ENCODE data around the gene CEACAM7.

The CEACAM7 gene

DNA sequence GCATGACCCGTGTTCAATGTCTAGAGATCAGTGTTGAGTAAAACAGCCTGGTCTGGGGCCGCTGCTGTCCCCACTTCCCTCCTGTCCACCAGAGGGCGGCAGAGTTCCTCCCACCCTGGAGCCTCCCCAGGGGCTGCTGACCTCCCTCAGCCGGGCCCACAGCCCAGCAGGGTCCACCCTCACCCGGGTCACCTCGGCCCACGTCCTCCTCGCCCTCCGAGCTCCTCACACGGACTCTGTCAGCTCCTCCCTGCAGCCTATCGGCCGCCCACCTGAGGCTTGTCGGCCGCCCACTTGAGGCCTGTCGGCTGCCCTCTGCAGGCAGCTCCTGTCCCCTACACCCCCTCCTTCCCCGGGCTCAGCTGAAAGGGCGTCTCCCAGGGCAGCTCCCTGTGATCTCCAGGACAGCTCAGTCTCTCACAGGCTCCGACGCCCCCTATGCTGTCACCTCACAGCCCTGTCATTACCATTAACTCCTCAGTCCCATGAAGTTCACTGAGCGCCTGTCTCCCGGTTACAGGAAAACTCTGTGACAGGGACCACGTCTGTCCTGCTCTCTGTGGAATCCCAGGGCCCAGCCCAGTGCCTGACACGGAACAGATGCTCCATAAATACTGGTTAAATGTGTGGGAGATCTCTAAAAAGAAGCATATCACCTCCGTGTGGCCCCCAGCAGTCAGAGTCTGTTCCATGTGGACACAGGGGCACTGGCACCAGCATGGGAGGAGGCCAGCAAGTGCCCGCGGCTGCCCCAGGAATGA, 18.9 kb upstream of the CEACAM7 start:
- TF ChIP-seq, protein P1, sequence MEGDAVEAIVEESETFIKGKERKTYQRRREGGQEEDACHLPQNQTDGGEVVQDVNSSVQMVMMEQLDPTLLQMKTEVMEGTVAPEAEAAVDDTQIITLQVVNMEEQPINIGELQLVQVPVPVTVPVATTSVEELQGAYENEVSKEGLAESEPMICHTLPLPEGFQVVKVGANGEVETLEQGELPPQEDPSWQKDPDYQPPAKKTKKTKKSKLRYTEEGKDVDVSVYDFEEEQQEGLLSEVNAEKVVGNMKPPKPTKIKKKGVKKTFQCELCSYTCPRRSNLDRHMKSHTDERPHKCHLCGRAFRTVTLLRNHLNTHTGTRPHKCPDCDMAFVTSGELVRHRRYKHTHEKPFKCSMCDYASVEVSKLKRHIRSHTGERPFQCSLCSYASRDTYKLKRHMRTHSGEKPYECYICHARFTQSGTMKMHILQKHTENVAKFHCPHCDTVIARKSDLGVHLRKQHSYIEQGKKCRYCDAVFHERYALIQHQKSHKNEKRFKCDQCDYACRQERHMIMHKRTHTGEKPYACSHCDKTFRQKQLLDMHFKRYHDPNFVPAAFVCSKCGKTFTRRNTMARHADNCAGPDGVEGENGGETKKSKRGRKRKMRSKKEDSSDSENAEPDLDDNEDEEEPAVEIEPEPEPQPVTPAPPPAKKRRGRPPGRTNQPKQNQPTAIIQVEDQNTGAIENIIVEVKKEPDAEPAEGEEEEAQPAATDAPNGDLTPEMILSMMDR (IDR thresholded peaks at IDR 0.05; ENCODE audit: extremely low read depth, missing control alignments) = peak; percentile 58
- peak; percentile 79 for DNase-seq (ENCODE audit: low spot score)

DNA sequence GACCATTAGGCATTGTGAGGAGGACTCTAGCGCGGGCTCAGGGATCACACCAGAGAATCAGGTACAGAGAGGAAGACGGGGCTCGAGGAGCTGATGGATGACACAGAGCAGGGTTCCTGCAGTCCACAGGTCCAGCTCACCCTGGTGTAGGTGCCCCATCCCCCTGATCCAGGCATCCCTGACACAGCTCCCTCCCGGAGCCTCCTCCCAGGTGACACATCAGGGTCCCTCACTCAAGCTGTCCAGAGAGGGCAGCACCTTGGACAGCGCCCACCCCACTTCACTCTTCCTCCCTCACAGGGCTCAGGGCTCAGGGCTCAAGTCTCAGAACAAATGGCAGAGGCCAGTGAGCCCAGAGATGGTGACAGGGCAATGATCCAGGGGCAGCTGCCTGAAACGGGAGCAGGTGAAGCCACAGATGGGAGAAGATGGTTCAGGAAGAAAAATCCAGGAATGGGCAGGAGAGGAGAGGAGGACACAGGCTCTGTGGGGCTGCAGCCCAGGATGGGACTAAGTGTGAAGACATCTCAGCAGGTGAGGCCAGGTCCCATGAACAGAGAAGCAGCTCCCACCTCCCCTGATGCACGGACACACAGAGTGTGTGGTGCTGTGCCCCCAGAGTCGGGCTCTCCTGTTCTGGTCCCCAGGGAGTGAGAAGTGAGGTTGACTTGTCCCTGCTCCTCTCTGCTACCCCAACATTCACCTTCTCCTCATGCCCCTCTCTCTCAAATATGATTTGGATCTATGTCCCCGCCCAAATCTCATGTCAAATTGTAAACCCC, 17.5 kb upstream of the CEACAM7 start:
- DNase-seq (ENCODE audit: low spot score) = peak; percentile 27
- TF ChIP-seq, protein P1 (IDR thresholded peaks at IDR 0.05; ENCODE audit: extremely low read depth, missing control alignments) = no peak

DNA sequence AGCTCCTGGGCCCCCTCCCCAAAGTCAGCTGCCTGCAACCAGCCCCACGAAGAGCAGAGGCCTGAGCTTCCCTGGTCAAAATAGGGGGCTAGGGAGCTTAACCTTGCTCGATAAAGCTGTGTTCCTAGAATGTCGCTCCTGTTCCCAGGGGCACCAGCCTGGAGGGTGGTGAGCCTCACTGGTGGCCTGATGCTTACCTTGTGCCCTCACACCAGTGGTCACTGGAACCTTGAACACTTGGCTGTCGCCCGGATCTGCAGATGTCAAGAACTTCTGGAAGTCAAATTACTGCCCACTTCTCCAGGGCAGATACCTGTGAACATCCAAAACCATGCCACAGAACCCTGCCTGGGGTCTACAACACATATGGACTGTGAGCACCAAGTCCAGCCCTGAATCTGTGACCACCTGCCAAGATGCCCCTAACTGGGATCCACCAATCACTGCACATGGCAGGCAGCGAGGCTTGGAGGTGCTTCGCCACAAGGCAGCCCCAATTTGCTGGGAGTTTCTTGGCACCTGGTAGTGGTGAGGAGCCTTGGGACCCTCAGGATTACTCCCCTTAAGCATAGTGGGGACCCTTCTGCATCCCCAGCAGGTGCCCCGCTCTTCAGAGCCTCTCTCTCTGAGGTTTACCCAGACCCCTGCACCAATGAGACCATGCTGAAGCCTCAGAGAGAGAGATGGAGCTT, 15.7 kb upstream of the CEACAM7 start:
- DNase-seq (ENCODE audit: low spot score) = no peak
- TF ChIP-seq, protein P1 (IDR thresholded peaks at IDR 0.05; ENCODE audit: extremely low read depth, missing control alignments) = no peak

DNA sequence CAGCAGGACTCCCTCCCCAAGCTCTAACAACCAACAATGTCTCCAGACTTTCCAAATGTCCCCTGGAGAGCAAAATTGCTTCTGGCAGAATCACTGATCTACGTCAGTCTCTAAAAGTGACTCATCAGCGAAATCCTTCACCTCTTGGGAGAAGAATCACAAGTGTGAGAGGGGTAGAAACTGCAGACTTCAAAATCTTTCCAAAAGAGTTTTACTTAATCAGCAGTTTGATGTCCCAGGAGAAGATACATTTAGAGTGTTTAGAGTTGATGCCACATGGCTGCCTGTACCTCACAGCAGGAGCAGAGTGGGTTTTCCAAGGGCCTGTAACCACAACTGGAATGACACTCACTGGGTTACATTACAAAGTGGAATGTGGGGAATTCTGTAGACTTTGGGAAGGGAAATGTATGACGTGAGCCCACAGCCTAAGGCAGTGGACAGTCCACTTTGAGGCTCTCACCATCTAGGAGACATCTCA, 14.1 kb upstream of the CEACAM7 start:
- TF ChIP-seq, protein P1 (IDR thresholded peaks at IDR 0.05; ENCODE audit: extremely low read depth, missing control alignments) = no peak
- no peak for DNase-seq (ENCODE audit: low spot score)

DNA sequence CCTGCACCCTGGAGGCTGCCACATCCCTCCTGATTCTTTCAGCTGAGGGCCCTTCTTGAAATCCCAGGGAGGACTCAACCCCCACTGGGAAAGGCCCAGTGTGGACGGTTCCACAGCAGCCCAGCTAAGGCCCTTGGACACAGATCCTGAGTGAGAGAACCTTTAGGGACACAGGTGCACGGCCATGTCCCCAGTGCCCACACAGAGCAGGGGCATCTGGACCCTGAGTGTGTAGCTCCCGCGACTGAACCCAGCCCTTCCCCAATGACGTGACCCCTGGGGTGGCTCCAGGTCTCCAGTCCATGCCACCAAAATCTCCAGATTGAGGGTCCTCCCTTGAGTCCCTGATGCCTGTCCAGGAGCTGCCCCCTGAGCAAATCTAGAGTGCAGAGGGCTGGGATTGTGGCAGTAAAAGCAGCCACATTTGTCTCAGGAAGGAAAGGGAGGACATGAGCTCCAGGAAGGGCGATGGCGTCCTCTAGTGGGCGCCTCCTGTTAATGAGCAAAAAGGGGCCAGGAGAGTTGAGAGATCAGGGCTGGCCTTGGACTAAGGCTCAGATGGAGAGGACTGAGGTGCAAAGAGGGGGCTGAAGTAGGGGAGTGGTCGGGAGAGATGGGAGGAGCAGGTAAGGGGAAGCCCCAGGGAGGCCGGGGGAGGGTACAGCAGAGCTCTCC, 13.5 kb upstream of the CEACAM7 start:
- DNase-seq (ENCODE audit: low spot score) = no peak
- TF ChIP-seq, protein P1 (IDR thresholded peaks at IDR 0.05; ENCODE audit: extremely low read depth, missing control alignments) = peak; percentile 25

DNA sequence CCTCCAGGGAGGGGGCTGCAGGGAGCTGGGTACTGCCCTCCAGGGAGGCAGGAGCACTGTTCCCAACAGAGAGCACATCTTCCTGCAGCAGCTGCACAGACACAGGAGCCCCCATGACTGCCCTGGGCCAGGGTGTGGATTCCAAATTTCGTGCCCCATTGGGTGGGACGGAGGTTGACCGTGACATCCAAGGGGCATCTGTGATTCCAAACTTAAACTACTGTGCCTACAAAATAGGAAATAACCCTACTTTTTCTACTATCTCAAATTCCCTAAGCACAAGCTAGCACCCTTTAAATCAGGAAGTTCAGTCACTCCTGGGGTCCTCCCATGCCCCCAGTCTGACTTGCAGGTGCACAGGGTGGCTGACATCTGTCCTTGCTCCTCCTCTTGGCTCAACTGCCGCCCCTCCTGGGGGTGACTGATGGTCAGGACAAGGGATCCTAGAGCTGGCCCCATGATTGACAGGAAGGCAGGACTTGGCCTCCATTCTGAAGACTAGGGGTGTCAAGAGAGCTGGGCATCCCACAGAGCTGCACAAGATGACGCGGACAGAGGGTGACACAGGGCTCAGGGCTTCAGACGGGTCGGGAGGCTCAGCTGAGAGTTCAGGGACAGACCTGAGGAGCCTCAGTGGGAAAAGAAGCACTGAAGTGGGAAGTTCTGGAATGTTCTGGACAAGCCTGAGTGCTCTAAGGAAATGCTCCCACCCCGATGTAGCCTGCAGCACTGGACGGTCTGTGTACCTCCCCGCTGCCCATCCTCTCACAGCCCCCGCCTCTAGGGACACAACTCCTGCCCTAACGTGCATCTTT, 12.5 kb upstream of the CEACAM7 start:
- no peak for DNase-seq (ENCODE audit: low spot score)

More for the DNA sequence above, 12.5 kb upstream of the CEACAM7 start:
- TF ChIP-seq, protein P1 (IDR thresholded peaks at IDR 0.05; ENCODE audit: extremely low read depth, missing control alignments) = no peak
